Neural cell (in vitro differentiated cells): Measurements from ENCODE around the gene TAB3. TPM values are rescaled to one million over a fixed set of nuclear protein-coding genes. Genes with fewer than 3 reads are reported as not detected.

ENCODE experiments used
- H2AFZ ChIP-seq: fragments of 200-600, 300-800 bp; sonication (generic), shearing (Covaris generic); 2 replicates; pipeline ENCODE4 v1.6.0; 2014; ENCODE audit warnings: low read depth, mild to moderate bottlenecking, antibody characterized with exemption, low read length, moderate library complexity
- H3F3A ChIP-seq: fragments of 200-600 bp; shearing (Covaris generic); 2 replicates; pipeline ENCODE4 v1.6.1; 2016; ENCODE audit warnings: mild to moderate bottlenecking, moderate library complexity, mixed read lengths, antibody characterized with exemption, low read length; ENCODE audit not compliant: insufficient read depth, poor library complexity, severe bottlenecking
- H3K27ac ChIP-seq: fragments of 200-600, 300-800 bp; sonication (generic), shearing (Covaris generic); 2 replicates; pipeline ENCODE4 v1.5.1; 2014; ENCODE audit warnings: mild to moderate bottlenecking, low read length, moderate library complexity
- H3K27me3 ChIP-seq: fragments of 300-800, 200-600 bp; sonication (generic), shearing (Covaris generic); 2 replicates; pipeline ENCODE4 v1.6.0; 2014; ENCODE audit warnings: mild to moderate bottlenecking, low read depth, low read length, moderate library complexity; ENCODE audit not compliant: insufficient read depth
- H3K36me3 ChIP-seq: fragments of 300-800, 200-600 bp; sonication (generic), shearing (Covaris generic); 2 replicates; pipeline ENCODE4 v1.5.1; 2014; ENCODE audit warnings: mild to moderate bottlenecking, antibody characterized with exemption, low read length, moderate library complexity; ENCODE audit not compliant: insufficient read depth
- H3K4me2 ChIP-seq: fragments of 300-800, 200-600 bp; sonication (generic), shearing (Covaris generic); 2 replicates; pipeline ENCODE4 v1.6.0; 2014; ENCODE audit warnings: mild to moderate bottlenecking, low read length
- H3K4me3 ChIP-seq: fragments of 300-800, 200-600 bp; sonication (generic), shearing (Covaris generic); 2 replicates; pipeline ENCODE4 v1.5.1; 2014; ENCODE audit warnings: mild to moderate bottlenecking, low read length, moderate library complexity
- H3K79me2 ChIP-seq: fragments of 200-600 bp; shearing (Covaris generic); replicated peaks from 2 replicates; pipeline ENCODE4 v1.6.0; 2014; ENCODE audit warnings: mild to moderate bottlenecking, low read length, moderate library complexity; ENCODE audit not compliant: insufficient read depth
- H3K9ac ChIP-seq: fragments of 300-800, 200-600 bp; sonication (generic), shearing (Covaris generic); 2 replicates; pipeline ENCODE4 v1.6.1; 2016; ENCODE audit warnings: mild to moderate bottlenecking, low read length, mixed read lengths
- H3K9me2 ChIP-seq: fragments of 200-600 bp; shearing (Covaris generic); 2 replicates; pipeline ENCODE4 v1.6.1; 2016; ENCODE audit warnings: mild to moderate bottlenecking, low read length, mixed read lengths; ENCODE audit not compliant: insufficient read depth
- H3K9me3 ChIP-seq: fragments of 200-600, 300-800 bp; sonication (generic), shearing (Covaris generic); 2 replicates; pipeline ENCODE4 v1.6.1; 2016; ENCODE audit warnings: mild to moderate bottlenecking, mixed run types, low read length, moderate library complexity, mixed read lengths
- H4K20me1 ChIP-seq: fragments of 200-600 bp; shearing (Covaris generic); 2 replicates; pipeline ENCODE4 v1.6.1; 2016; ENCODE audit warnings: mild to moderate bottlenecking, mixed run types; ENCODE audit not compliant: insufficient read depth
- CTCF ChIP-seq: fragments of 450-650 bp; IDR thresholded peaks from 2 replicates; pipeline ENCODE4 v1.5.1; 2014; ENCODE audit warnings: antibody characterized with exemption, mild to moderate bottlenecking, moderate library complexity; ENCODE audit not compliant: poor library complexity, severe bottlenecking
- EP300 ChIP-seq: fragments of 450-650 bp; conservative IDR thresholded peaks from 2 replicates; pipeline ENCODE4 v1.6.1; 2014; ENCODE audit warnings: antibody characterized with exemption, mild to moderate bottlenecking, moderate library complexity; ENCODE audit not compliant: poor library complexity, severe bottlenecking
- EZH2 ChIP-seq: fragments of 200-600, 300-800 bp; shearing (Covaris generic), sonication (generic); IDR thresholded peaks from 2 replicates; pipeline ENCODE4 v1.6.1; 2014; ENCODE audit warnings: antibody characterized with exemption, low read length, borderline replicate concordance, mild to moderate bottlenecking; ENCODE audit not compliant: insufficient read depth, poor library complexity, severe bottlenecking
- MXI1 ChIP-seq: fragments of 450-650 bp; conservative IDR thresholded peaks from 2 replicates; pipeline ENCODE4 v1.6.1; 2014; ENCODE audit warnings: antibody characterized with exemption, mild to moderate bottlenecking; ENCODE audit not compliant: poor library complexity, severe bottlenecking
- POLR2AphosphoS5 ChIP-seq: IDR thresholded peaks from 2 replicates; pipeline ENCODE4 v1.6.1; 2012
- RAD21 ChIP-seq: fragments of 450-650 bp; conservative IDR thresholded peaks from 2 replicates; pipeline ENCODE4 v1.6.1; 2014; ENCODE audit warnings: antibody characterized with exemption, mild to moderate bottlenecking, moderate library complexity
- REST ChIP-seq: IDR thresholded peaks from 2 replicates; pipeline ENCODE4 v1.6.1; 2012; ENCODE audit warnings: borderline replicate concordance
- SMC3 ChIP-seq: fragments of 450-650 bp; conservative IDR thresholded peaks from 2 replicates; pipeline ENCODE4 v1.6.1; 2014; ENCODE audit warnings: antibody characterized with exemption, mild to moderate bottlenecking, moderate library complexity; ENCODE audit not compliant: poor library complexity
- TAF1 ChIP-seq: IDR thresholded peaks from 2 replicates; pipeline ENCODE4 v1.6.1; 2012; ENCODE audit warnings: low read depth
- polyA plus RNA-seq: library from polyadenylated mRNA; depleted of rRNA; stranded (reverse); fragments of >200 nt; gene quantifications from 2 replicates; pipeline ENCODE4 v1.2.3, GENCODE V29; 2014

TAB3 gene
- polyA plus RNA-seq, 1 donor from 2014 or later, result 28.7 TPM

- H3K9me2 ChIP-seq, result no peaks in the 10 kb centered on the region
- no peaks in the 10 kb centered on the region for H4K20me1 ChIP-seq
- no peak for TF ChIP-seq CTCF
- no peak for TF ChIP-seq SMC3
- TF ChIP-seq REST, result no peak
- no peak for TF ChIP-seq TAF1
- TF ChIP-seq EZH2, result no peak
- no peak for TF ChIP-seq POLR2AphosphoS5
- TF ChIP-seq EP300, result no peak
- TF ChIP-seq MXI1, result no peak
- TF ChIP-seq RAD21, result no peak
- H3K79me2 ChIP-seq, result no peaks in the 10 kb centered on the region
- H3K27me3 ChIP-seq, result no peaks in the 10 kb centered on the region
- H3K27ac ChIP-seq, result no peak overlapping the region
- no peaks in the 10 kb centered on the region for H3F3A ChIP-seq
- H2AFZ ChIP-seq, result no peak overlapping the region
- H3K9ac ChIP-seq, result no peak overlapping the region
- H3K4me3 ChIP-seq, result no peak overlapping the region
- no peaks in the 10 kb centered on the region for H3K9me3 ChIP-seq
- no peaks in the 10 kb centered on the region for H3K36me3 ChIP-seq
- H3K4me2 ChIP-seq, result no peak overlapping the region
Measured at GRCh38 chrX:30824275-30824674, 64.8 kb downstream of the TAB3 start.

- H2AFZ ChIP-seq, result no peak overlapping the region
- H3K27ac ChIP-seq, result no peak overlapping the region
- no peaks in the 10 kb centered on the region for H3K9me3 ChIP-seq
- H3K4me2 ChIP-seq, result no peak overlapping the region
- H3K36me3 ChIP-seq, result no peaks in the 10 kb centered on the region
- TF ChIP-seq EZH2 (no peak), POLR2AphosphoS5 (no peak), EP300 (no peak), RAD21 (no peak), SMC3 (no peak), REST (no peak), MXI1 (no peak), CTCF (no peak), TAF1 (no peak)
- H3K9me2 ChIP-seq, result no peaks in the 10 kb centered on the region
- H3F3A ChIP-seq, result no peaks in the 10 kb centered on the region
- H3K79me2 ChIP-seq, result no peaks in the 10 kb centered on the region
- H3K4me3 ChIP-seq, result no peak overlapping the region
- H3K9ac ChIP-seq, result no peak overlapping the region
- no peaks in the 10 kb centered on the region for H4K20me1 ChIP-seq
- no peaks in the 10 kb centered on the region for H3K27me3 ChIP-seq
Measured at GRCh38 chrX:30822764-30823163, 66.3 kb downstream of the TAB3 start.
